AG04450 (cell line): ENCODE measurements around the gene XKR7. TPM values are rescaled to one million over a fixed set of nuclear protein-coding genes. Genes with fewer than 3 reads are reported as not detected.

Experiments
- CTCF ChIA-PET: fragments of 300-600, 350-600 bp; formaldehyde crosslinking; extraction: SDS; loops from one replicate; lab custom pipeline; 2022; ENCODE audit warnings: antibody characterized with exemption, inconsistent platforms; lab: Charles Lee
- POLR2A ChIA-PET: fragments of 350-600 bp; formaldehyde crosslinking; extraction: SDS; loops from one replicate; lab custom pipeline; 2021; ENCODE audit warnings: antibody characterized with exemption, inconsistent platforms; lab: Yijun Ruan, JAX
- DNase-seq: peaks from one replicate; pipeline ENCODE4 v3.0.0-alpha.2; 2011; ENCODE audit warnings: low read depth, low spot score
- H3K27ac ChIP-seq: one replicate; pipeline ENCODE4 v1.5.1; 2012; ENCODE audit warnings: low read depth, low read length, control low read depth
- H3K27me3 ChIP-seq: one replicate; pipeline ENCODE4 v1.6.0; 2012; ENCODE audit warnings: low read length; ENCODE audit not compliant: control insufficient read depth, insufficient read depth
- H3K4me3 ChIP-seq: 2 replicates; pipeline ENCODE4 v1.5.1; 2011; ENCODE audit warnings: mild to moderate bottlenecking, low read depth, low read length, control low read depth
- H3K9me3 ChIP-seq: 2 replicates; pipeline ENCODE4 v1.5.1; 2012; ENCODE audit warnings: low read length; ENCODE audit not compliant: control insufficient read depth, insufficient read depth
- polyA plus RNA-seq: library from polyadenylated mRNA; depleted of rRNA; stranded (reverse); fragments of >200 nt; gene quantifications from 2 replicates; pipeline ENCODE4 v1.2.3, GENCODE V29; 2011
- TF ChIP-seq, protein P1 (sequence below): IDR thresholded peaks from 2 replicates; pipeline ENCODE4 v1.5.1; 2011; ENCODE audit warnings: low read depth, low read length, control low read depth, inconsistent platforms

Gene XKR7
- polyA plus RNA-seq, 1 experiment: not detected

DNA sequence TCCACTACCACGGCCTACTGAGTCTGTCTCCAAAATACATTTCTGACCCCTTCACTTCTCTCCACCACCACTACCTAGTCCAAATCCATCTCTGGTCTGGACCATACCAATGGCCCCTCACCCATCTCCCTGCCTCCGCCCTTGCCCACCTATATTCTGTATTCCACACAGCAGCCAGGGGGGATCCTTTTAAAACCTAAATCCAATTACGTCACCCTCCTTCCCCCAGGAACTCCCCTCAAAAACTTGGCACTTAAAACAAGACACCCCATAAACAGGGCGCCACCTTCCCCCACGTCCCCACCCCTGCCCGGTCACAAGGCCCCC, 16.8 kb upstream of the XKR7 start:
- POLR2A ChIA-PET: interaction anchor here (0.9 to 1.2 kb wide), 2 partner anchors 124 to 128 kb away, joined by 3 to 4 read pairs; no protein-coding TSS in a partner anchor
- Histone ChIP-seq H3K27ac (peak overlapping the region; percentile 21), H3K4me3 (peak overlapping the region; percentile 93), H3K27me3 (peaks cover 6% of the 10 kb centered on the region), H3K9me3 (peaks cover 3% of the 10 kb centered on the region; the same call in 1 of the 2 replicates)
- no peak for DNase-seq
- TF ChIP-seq, protein P1, sequence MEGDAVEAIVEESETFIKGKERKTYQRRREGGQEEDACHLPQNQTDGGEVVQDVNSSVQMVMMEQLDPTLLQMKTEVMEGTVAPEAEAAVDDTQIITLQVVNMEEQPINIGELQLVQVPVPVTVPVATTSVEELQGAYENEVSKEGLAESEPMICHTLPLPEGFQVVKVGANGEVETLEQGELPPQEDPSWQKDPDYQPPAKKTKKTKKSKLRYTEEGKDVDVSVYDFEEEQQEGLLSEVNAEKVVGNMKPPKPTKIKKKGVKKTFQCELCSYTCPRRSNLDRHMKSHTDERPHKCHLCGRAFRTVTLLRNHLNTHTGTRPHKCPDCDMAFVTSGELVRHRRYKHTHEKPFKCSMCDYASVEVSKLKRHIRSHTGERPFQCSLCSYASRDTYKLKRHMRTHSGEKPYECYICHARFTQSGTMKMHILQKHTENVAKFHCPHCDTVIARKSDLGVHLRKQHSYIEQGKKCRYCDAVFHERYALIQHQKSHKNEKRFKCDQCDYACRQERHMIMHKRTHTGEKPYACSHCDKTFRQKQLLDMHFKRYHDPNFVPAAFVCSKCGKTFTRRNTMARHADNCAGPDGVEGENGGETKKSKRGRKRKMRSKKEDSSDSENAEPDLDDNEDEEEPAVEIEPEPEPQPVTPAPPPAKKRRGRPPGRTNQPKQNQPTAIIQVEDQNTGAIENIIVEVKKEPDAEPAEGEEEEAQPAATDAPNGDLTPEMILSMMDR: no peak
- CTCF ChIA-PET: interaction anchor here (0.6 to 4.8 kb wide), 26 partner anchors 10 to 410 kb away, joined by 3 to 79 read pairs (median 5); partner anchors contain the start of gene XKR7

DNA sequence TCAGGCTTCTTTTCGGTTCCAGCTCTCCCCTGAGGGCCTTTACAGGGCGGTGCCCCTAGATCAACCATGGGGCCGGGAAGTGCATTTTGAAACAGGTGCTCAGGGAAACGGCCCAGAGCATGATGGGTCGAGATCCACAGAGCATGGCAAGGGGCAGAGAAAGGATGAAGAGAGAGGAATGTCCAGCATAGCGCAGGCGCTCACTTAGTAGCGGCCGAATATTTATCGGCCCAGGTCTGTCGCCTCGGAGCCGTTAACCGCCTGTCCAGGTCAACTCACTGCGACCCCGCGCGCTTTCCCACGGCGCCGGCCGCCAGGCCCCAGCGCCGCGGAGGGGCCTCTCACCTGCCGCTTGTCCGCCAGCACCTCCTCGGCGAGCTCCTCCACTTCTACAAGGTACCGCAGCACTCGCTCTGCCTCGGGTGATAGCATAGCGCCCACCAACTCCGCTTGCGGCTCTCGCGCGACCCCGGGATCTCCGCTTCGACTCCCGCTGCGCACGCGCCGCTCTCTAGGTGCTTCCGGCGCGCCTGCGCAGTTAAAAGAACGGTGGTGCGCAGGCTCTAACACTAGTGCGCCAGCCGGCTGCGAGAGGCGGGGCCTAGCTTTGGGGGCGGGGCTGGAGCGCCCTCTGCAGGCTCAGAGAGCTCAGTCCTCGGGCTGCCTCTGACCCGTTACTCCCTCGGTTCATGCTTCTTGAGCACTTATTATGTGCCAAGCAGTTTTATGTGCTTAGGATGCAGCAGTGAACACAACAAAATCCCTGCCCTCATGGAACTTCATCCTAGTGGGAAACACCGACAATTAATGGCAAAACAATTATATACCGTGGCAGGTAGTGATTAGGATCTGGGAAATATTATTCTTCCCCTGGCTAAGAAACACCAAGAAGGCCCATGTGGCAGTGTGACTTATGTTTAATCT, 16.2 kb upstream of the XKR7 start, which contains the start of gene PDRG1:
Gene PDRG1, minus strand, starts transcription at position 517 of the 924 bp plus-strand sequence. Its CDS starts 85 bp downstream, at position 432.
- Histone ChIP-seq H3K9me3 (peaks cover 3% of the 10 kb centered on the region; the same call in 1 of the 2 replicates), H3K27ac (peak within 1 kb of the TSS; percentile 21), H3K4me3 (peak within 1 kb of the TSS; percentile 93), H3K27me3 (peaks cover 12% of the 10 kb centered on the region)
- POLR2A ChIA-PET: interaction anchor here (0.6 to 1.2 kb wide), 4 partner anchors 11 to 129 kb away, joined by 3 to 4 read pairs (median 3); no protein-coding TSS in a partner anchor
- TF ChIP-seq, protein P1: peak; percentile 90
- peak; percentile 93 for DNase-seq
- CTCF ChIA-PET: interaction anchor here (0.5 to 4.8 kb wide), 42 partner anchors 9 to 204 kb away, joined by 3 to 79 read pairs (median 4); partner anchors contain the start of gene XKR7

DNA sequence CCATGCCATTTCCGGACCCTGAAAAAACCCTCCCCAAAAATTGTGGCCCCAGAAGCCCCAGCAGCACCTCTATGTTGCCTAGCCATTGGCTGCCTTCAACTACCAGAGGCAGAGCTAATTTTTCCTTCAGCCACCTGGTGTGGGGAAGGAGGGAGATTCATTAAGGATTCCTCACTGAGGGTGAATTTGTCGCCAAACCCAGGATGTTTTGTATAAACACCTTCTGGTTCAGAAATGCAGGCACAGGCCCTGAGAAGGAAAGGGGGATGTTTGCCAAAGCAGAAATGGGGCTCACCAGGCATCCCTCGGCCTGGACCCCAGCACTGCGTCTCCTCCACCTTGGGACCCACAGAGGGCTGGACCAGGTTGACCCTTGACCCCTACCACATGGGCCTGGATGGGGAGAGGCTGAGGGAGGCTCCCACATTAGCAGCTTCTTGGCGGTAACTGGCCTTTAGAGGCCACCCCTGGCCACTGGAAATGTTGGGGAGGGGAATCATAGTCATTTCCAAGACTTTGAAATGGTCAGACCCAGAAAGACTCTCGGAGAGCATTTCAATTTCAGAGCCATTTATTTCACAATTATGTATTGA, 14.3 kb upstream of the XKR7 start:
- no peak overlapping the region for H3K27ac ChIP-seq
- CTCF ChIA-PET: interaction anchor here (0.8 to 4.8 kb wide), 5 partner anchors 10 to 477 kb away, joined by 3 to 79 read pairs (median 16); no protein-coding TSS in a partner anchor
- TF ChIP-seq, protein P1: no peak
- H3K27me3 ChIP-seq: peaks cover 15% of the 10 kb centered on the region
- DNase-seq: no peak
- H3K9me3 ChIP-seq: no peaks in the 10 kb centered on the region
- POLR2A ChIA-PET: no interaction called here
- no peak overlapping the region for H3K4me3 ChIP-seq

DNA sequence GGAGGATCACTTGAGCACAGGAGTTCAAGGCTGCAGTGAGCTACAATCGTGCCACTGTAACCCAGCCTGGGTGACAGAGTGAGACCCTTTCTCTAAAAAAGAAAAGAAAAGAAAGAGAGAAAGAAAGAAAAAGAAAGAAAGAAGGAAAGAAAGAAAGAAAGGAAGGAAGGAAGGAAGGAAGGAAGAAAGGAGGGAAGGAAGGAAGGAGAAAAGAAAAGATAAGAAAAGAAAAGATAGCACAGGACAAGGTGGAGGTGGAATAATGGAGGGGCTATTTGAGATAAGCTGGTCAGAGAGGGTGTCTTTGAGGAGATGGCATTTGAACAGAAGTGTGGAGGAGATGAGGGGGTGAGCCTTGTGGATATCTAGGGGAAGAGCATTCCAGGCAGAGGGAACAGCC, 13.5 kb upstream of the XKR7 start:
- POLR2A ChIA-PET: no interaction called here
- no peak overlapping the region for H3K27ac ChIP-seq
- peaks cover 15% of the 10 kb centered on the region for H3K27me3 ChIP-seq
- TF ChIP-seq, protein P1: no peak
- CTCF ChIA-PET: interaction anchor here (1.3 to 1.9 kb wide), 2 partner anchors 102 to 131 kb away, joined by 7 to 8 read pairs; no protein-coding TSS in a partner anchor
- no peak overlapping the region for H3K4me3 ChIP-seq
- H3K9me3 ChIP-seq: no peaks in the 10 kb centered on the region
- no peak for DNase-seq
